SU-DHL-6 (cell line): Measurements from ENCODE around the gene MYLK2.

Experiments used
- H2AFZ ChIP-seq: fragments of 200-600 bp; sonication (generic); 2 replicates; pipeline ENCODE4 v1.6.1; 2014; ENCODE audit warnings: low read depth, mild to moderate bottlenecking, moderate library complexity, mixed read lengths, antibody characterized with exemption, low read length; ENCODE audit not compliant: severe bottlenecking
- H3F3A ChIP-seq: fragments of 200-600 bp; shearing (Covaris generic); 2 replicates; pipeline ENCODE4 v1.6.0; 2016; ENCODE audit warnings: antibody characterized with exemption, mild to moderate bottlenecking; ENCODE audit not compliant: insufficient read depth
- H3K27ac ChIP-seq: fragments of 200-600 bp; sonication (generic); 2 replicates; pipeline ENCODE4 v1.5.1; 2016; ENCODE audit warnings: low read depth, mild to moderate bottlenecking, low read length, moderate library complexity, mixed read lengths
- H3K27me3 ChIP-seq: fragments of 200-600 bp; sonication (generic), shearing (Covaris generic); 2 replicates; pipeline ENCODE4 v1.6.0; 2014; ENCODE audit warnings: mild to moderate bottlenecking, low read length
- H3K36me3 ChIP-seq: fragments of 200-600 bp; sonication (generic); 2 replicates; pipeline ENCODE4 v1.6.1; 2014; ENCODE audit warnings: mild to moderate bottlenecking, low read length, mixed read lengths
- H3K4me2 ChIP-seq: fragments of 300-600, 200-600 bp; shearing (Covaris generic), sonication (generic); 2 replicates; pipeline ENCODE4 v1.6.0; 2014; ENCODE audit warnings: low read length, low read depth, mild to moderate bottlenecking; ENCODE audit not compliant: poor library complexity, severe bottlenecking
- H3K4me3 ChIP-seq: fragments of 200-600 bp; sonication (generic); 2 replicates; pipeline ENCODE4 v1.5.1; 2014; ENCODE audit warnings: antibody characterized with exemption, low read length, mild to moderate bottlenecking, mixed read lengths; ENCODE audit not compliant: insufficient read depth, poor library complexity, severe bottlenecking
- H3K79me2 ChIP-seq: fragments of 200-600 bp; sonication (generic); 2 replicates; pipeline ENCODE4 v1.6.1; 2014; ENCODE audit warnings: mild to moderate bottlenecking, low read length, moderate library complexity; ENCODE audit not compliant: insufficient read depth
- H3K9ac ChIP-seq: fragments of 200-600 bp; sonication (generic); 2 replicates; pipeline ENCODE4 v1.7.0; 2014; ENCODE audit warnings: mild to moderate bottlenecking, low read length
- H3K9me2 ChIP-seq: fragments of 200-600 bp; sonication (generic); replicated peaks from 2 replicates; pipeline ENCODE4 v1.6.1; 2014; ENCODE audit warnings: low read length; ENCODE audit not compliant: insufficient read depth
- H3K9me3 ChIP-seq: fragments of 200-600 bp; sonication (generic); 2 replicates; pipeline ENCODE4 v1.6.1; 2014; ENCODE audit warnings: low read length, mixed read lengths; ENCODE audit not compliant: insufficient read depth
- H4K20me1 ChIP-seq: fragments of 200-600 bp; sonication (generic); 2 replicates; pipeline ENCODE4 v1.6.1; 2014; ENCODE audit warnings: low read depth, mild to moderate bottlenecking, antibody characterized with exemption, low read length, moderate library complexity, mixed read lengths
- EZH2phosphoT487 ChIP-seq: fragments of 200-600 bp; sonication (generic), shearing (Covaris generic); conservative IDR thresholded peaks from 2 replicates; pipeline ENCODE4 v1.6.1; 2018; ENCODE audit warnings: mild to moderate bottlenecking, antibody characterized with exemption, low read length, moderate library complexity, mixed read lengths
- TF ChIP-seq, protein P1 (sequence below): fragments of 200-600 bp; sonication (generic); IDR thresholded peaks from one replicate; pipeline ENCODE4 v1.5.1; 2017; ENCODE audit warnings: antibody characterized with exemption, mild to moderate bottlenecking, low read length, moderate library complexity; ENCODE audit not compliant: insufficient read depth, poor library complexity, severe bottlenecking

The MYLK2 gene

DNA sequence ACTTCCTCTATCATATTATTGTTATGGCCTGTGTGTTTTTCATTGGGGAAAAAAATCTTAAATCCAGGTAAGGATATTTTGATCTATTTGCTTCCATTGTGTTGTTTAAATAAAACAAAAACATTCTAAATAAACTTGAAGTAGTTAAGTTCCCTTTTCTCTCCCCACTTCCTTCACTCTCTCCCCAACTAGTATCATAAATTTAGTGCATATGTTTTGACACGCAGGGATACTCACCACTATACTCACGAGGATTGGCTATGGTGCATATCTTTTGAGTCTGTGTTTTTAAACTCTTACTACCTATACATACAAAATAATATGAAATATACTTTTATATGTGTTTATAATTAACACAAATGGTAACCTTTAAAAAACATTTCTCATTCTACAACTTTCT, 56.5 kb downstream of the MYLK2 start:
- Histone ChIP-seq H3K9me3 (no peaks in the 10 kb centered on the region), H3K36me3 (no peaks in the 10 kb centered on the region), H3K79me2 (no peaks in the 10 kb centered on the region), H3K27ac (no peak overlapping the region), H3K4me2 (no peak overlapping the region), H4K20me1 (no peaks in the 10 kb centered on the region), H2AFZ (no peak overlapping the region), H3K9me2 (no peaks in the 10 kb centered on the region), H3F3A (no peaks in the 10 kb centered on the region; the same call in 1 of the 2 replicates), H3K27me3 (no peaks in the 10 kb centered on the region), H3K9ac (no peak overlapping the region), H3K4me3 (no peak overlapping the region)
- no peak for TF ChIP-seq EZH2phosphoT487
- TF ChIP-seq, protein P1, sequence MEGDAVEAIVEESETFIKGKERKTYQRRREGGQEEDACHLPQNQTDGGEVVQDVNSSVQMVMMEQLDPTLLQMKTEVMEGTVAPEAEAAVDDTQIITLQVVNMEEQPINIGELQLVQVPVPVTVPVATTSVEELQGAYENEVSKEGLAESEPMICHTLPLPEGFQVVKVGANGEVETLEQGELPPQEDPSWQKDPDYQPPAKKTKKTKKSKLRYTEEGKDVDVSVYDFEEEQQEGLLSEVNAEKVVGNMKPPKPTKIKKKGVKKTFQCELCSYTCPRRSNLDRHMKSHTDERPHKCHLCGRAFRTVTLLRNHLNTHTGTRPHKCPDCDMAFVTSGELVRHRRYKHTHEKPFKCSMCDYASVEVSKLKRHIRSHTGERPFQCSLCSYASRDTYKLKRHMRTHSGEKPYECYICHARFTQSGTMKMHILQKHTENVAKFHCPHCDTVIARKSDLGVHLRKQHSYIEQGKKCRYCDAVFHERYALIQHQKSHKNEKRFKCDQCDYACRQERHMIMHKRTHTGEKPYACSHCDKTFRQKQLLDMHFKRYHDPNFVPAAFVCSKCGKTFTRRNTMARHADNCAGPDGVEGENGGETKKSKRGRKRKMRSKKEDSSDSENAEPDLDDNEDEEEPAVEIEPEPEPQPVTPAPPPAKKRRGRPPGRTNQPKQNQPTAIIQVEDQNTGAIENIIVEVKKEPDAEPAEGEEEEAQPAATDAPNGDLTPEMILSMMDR, result no peak

DNA sequence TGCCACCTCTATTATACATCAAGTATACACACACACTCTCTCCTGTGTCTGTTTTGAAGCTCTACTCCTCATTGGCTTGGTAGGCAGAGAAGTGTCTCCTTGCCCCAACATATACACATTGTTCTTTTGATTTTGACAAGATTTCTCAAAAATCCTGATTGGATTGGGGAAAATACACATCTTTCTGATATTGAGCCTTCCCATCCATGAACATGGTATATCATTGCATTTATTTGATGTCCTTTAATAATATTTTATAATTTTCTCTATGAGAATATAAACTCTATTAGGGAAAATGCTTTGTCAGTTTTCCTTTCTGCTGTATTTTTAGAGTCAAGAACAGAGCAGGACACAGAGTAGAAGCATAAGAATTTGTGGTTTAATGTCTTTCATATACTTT, 58.5 kb downstream of the MYLK2 start:
- no peaks in the 10 kb centered on the region for H3K9me3 ChIP-seq
- H3K4me3 ChIP-seq, result no peak overlapping the region
- TF ChIP-seq, protein P1, result no peak
- TF ChIP-seq EZH2phosphoT487, result no peak
- no peak overlapping the region for H3K4me2 ChIP-seq
- no peaks in the 10 kb centered on the region for H3K36me3 ChIP-seq
- no peaks in the 10 kb centered on the region for H3K79me2 ChIP-seq
- no peaks in the 10 kb centered on the region for H4K20me1 ChIP-seq
- no peaks in the 10 kb centered on the region for H3K27me3 ChIP-seq
- H3K27ac ChIP-seq, result no peak overlapping the region
- no peaks in the 10 kb centered on the region for H3K9me2 ChIP-seq
- H3F3A ChIP-seq, result no peaks in the 10 kb centered on the region; the same call in 1 of the 2 replicates
- H3K9ac ChIP-seq, result no peak overlapping the region
- H2AFZ ChIP-seq, result no peak overlapping the region

DNA sequence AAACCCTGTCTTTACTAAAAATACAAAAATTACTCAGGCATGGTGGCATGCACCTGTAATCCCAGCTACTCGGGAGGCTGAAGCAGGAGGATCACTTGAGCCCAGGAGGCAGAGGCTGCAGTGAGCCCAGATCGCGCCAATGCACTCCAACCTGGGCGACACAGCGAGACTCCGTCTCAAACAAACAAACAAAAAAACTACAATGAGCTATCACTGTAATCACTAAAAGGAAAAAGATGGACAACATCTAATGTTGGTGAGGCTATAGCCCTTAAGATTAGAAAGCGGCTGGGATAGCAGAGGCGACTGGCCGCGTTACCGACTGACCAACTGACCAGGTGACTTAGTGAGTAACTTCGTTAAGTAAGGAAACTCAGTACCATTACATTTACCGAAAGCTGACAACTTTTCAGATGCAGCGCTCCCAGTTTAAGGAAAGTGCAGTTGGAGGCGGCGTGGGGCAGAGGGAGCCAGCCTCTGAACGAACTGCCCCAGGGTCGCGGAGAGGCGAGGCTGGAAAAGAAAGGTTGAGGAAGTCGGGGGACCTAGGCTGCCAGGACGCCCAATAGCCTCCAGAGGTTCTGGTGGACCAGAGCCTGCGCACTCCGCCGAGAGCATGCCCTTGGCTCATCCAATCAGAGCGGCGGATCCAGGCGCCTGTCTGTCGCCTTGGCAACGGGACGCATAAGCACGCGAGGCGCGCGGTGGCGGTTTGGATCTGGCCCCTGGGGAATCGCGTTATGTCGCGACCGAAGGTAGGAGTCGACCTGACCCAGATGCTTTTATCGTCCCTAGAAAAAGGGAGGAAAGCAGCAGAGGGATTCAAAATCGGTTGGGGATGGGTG, 60.2 kb downstream of the MYLK2 start:
- no peaks in the 10 kb centered on the region for H3K9me3 ChIP-seq
- H3K9me2 ChIP-seq, result no peaks in the 10 kb centered on the region
- H3K27me3 ChIP-seq, result no peaks in the 10 kb centered on the region
- H3K27ac ChIP-seq, result no peak overlapping the region
- H3K9ac ChIP-seq, result peak overlapping the region; percentile 59
- peak overlapping the region; percentile 71 for H2AFZ ChIP-seq
- no peaks in the 10 kb centered on the region; the same call in 1 of the 2 replicates for H3F3A ChIP-seq
- TF ChIP-seq EZH2phosphoT487, result no peak
- TF ChIP-seq, protein P1, result no peak
- H3K79me2 ChIP-seq, result no peaks in the 10 kb centered on the region
- H4K20me1 ChIP-seq, result no peaks in the 10 kb centered on the region
- H3K4me3 ChIP-seq, result peak overlapping the region; percentile 51
- H3K4me2 ChIP-seq, result peak overlapping the region; percentile 83
- H3K36me3 ChIP-seq, result no peaks in the 10 kb centered on the region
